Stimulated activated CD8-positive, alpha-beta memory T cell treated with anti-CD3 and anti-CD28 coated beads, Interleukin-12 subunit alpha, Interleukin-12 subunit beta, amount 100 ng/mL, for 4 hours (primary cell): Measurements from ENCODE around the gene KEAP1.

ENCODE experiments used
- DNase-seq: peaks from one replicate; pipeline ENCODE4 v3.0.0-alpha.2; 2020; ENCODE audit warnings: low read depth

KEAP1 gene

DNA sequence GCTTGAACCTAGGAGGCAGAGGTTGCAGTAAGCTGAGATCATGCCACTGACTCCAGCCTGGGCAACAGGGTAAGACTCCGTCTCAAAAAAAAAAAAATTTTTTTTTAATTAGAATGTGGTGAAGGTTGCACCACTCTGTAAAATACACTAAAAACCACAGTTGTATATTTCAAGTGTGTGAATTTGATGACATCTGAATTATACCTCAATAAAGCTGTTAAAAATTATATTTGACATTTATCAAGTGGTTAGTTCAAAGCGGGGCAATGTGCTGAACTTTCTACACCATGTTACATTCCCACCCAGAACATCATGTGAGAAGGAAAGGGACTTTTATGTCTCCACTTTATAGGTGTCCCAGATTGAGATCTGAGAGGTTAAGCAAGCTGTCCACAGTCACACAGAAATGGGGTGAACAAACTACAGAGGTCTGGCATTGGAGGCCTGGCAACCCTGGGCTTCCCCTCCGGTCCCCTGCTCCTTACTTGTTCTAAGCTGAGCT, 20.0 kb upstream of the KEAP1 start:
- no peak for DNase-seq

DNA sequence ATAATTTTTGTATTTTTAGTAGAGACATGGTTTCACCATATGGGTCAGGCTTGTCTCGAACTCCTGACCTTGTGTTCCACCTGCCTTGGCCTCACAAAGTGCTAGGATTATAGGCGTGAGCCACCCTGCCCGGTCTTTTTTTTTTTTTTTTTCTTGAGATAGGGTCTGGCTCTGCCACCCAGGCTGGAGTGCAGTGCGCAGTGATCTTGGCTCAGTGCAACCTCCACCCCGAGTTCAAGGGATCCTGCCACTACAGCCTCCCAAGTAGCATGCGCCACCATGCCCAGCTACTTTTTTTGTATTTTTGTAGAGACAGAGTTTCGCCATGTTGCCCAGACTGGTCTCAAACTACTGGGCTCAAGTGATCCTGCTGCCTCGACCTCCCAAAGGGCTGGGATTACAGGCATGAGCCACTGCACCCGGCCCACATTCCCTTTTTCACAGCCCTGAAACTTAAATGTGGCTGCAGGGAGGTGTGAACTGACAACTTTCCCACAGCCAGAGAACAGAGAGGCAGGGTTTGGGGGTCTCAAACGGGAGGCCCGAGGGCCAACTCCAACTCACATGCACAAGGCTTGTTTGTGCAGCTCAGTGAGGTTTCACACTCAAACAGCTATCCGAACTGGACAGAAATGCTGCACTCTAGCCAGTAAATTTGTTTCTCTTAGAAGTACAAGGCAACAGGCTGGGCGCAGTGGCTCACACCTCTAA, 18.5 kb upstream of the KEAP1 start:
- DNase-seq: no peak

DNA sequence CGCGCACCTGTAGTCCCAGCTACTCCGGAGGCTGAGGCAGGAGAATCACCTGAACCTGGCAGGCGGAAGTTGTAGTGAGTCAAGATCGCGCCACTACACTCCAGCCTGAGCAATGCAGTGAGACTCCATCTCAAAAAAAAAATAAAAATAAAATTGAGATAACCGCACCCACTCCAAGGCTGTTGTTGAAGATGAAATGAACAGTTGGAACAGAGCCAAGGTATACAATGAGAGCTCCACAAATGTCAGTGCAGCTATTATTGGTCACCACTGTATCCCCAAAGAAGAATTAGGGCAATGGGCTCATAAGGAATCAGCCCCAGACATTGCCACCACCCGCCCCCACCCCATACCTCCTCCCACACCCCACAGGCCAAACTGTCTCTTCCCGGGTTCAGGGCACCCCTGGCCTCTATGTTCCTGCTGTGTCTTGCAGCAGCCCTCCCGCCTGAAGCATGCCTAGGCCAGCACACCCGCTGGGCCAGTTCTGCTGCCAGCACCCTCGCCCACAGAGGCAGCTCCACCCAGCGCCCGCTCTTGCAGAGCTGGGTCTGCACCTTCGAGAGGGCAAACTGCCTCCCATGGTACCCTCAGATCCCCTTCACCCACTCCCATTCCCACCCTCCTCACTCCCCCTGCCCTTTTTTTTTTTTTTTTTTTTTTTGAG, 17.6 kb upstream of the KEAP1 start:
- no peak for DNase-seq

DNA sequence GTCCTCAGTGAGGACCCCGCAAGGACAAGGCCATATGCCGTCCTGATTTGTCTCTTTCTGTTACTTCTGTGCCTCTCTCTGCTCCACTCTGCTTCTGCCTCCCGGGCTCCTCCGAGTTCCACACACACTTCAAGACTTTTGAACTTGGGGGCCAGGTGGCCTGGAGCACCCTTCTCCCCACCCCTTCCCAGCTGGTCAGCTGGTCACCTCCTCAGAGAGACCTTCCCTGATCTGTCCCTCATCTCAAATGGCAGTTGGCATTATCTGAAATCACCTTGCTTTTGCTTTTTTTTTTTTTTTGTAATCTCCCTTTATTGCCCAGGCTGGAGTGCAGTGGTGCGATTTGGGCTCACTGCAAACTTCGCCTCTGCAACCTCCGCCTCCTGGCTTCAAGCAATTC, 16.3 kb upstream of the KEAP1 start:
- no peak for DNase-seq

DNA sequence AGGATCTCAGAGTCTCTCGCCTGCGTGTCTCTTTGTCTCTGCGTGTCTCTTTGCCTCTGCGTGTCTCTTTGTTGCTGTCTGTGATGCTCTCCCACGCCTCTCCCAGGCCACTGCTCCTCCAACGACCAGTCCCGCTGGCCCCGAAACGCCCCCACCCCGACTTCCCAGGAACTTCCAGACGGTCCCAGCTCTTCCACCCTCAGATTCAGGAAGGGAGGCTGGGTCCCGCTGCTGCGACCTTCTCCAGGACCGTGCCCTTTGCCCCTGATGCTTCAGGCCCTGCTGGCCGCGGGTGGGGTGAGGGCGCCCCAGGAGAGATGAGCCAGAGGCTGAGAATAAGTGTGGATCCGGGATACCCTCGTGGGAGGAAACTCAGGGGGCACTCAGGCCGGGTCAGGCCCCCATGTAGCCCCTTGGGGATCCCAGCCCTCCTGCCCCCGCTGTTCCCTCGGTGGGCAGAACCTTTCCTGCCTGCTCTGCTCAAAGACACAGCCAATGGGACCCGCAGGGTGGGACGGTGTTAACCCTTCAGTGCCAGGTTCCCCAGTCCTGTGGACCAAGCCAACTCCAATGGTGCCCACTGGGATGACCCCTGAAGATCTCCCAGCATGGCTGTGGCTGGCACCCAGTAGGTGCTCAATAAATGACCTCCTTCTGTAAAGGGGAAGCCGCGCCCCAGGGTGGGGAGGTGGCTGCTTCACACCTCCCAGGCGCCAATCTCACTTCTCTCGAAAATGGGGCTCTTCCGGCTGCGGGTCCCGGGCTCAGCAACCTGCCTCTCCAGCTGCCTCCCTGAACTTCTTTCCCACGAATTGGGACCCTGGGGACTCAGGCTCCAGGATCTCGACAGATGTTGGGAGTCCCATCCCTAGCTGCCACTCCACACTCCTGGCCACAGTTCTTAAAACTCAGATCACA, 15.5 kb upstream of the KEAP1 start:
- DNase-seq: no peak

DNA sequence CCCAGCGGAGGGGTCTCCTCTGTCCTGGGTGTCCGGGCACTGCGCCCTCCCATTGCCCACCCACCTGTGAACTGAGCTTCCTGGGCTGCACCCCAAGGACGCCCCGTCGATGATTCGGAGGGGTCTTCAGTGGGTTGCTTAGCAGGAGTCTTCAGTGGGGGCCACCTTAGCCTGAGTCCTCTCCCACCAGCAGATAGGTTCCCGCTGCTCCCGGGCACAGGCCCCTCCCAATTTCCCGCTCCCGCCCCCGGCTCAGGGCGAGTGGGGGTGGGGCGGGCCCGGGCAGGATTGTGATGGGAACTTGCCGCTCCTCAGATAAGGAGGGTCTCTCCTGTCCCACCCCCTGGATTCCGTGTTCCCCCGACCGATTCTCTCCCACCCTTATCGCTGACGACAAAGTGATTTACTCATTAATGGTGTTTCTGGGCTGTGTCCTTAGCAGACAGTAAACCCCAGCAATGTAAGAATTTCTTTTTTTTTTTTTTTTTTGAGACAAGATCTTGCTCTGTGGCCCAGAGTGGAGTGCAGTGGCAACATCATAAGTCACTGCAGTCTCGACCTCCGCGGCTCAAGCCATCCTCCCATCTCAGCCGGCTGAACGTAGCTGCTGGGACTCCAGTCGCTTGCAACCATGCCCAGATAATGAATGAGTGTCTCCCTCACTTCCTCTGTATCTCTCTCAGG, 14.7 kb upstream of the KEAP1 start:
- DNase-seq: no peak

DNA sequence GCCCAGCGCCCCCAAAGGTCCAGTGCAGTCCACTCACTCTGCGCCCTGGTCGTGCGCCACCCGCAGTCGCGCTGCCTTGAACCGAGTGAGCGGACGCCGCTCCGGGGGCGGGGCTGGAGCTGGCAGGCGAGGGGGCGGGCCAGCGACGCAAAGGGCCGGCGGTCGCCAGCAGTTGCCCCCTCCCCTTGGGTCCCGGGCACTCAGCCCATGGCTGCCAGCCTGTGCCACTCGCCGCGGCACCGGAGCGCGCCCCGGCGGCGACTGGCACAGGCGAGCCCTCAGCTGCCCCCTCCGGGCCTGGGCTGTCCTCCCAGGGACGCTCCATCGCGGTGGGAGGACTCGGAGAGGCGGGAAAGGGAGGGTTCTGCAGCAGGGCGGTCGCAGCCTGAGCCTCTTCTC, 14.2 kb upstream of the KEAP1 start, which contains the start of gene S1PR5:
S1PR5 (minus strand) TSS at position 87 of the 399 bp plus-strand sequence. CDS start 2,436 bp downstream, outside the sequence.
- DNase-seq: no peak

DNA sequence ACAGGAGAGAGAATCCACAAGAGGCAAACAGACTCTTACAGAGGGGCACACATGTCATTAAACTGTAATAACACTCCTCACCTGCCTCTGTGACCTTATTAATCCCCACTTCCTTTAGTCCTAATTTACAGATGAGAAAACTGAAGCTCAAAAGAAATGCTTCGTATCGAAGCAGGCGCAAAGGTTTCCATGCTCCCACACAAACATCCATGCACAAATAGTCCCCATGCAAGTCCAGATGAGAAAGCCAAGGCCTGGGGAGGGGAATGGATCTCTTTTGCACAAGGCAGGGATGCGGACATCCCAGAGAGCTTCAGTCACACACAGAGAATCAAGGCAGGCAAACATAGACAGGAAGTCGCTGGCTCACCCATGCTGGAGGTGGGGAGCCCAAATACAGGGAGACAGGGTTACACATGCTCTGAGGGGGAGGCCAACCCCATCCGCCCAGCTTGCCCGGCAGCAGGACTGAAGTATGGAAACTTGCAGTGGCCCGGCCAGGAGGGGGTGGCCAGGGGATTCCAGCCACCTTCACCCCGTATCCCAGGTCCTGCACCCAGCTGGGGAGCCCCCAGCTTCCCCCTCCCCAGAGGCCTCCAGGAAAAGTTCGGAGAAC, 13.6 kb upstream of the KEAP1 start:
- DNase-seq: no peak

DNA sequence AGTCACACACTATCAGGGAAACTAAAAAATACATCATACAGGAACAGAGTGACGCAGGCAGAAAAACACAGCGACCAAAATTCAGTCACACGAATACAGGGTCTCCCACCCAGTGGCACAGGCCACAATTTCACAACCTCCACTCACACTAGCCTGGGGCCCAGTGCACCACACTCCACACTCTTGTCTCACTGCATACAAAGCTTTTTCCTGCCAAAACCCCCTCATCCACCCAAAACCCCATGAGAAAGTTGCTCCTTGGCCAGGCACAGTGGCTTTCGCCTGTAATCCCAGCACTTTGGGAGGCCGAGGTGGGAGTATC, 12.9 kb upstream of the KEAP1 start:
- no peak for DNase-seq

DNA sequence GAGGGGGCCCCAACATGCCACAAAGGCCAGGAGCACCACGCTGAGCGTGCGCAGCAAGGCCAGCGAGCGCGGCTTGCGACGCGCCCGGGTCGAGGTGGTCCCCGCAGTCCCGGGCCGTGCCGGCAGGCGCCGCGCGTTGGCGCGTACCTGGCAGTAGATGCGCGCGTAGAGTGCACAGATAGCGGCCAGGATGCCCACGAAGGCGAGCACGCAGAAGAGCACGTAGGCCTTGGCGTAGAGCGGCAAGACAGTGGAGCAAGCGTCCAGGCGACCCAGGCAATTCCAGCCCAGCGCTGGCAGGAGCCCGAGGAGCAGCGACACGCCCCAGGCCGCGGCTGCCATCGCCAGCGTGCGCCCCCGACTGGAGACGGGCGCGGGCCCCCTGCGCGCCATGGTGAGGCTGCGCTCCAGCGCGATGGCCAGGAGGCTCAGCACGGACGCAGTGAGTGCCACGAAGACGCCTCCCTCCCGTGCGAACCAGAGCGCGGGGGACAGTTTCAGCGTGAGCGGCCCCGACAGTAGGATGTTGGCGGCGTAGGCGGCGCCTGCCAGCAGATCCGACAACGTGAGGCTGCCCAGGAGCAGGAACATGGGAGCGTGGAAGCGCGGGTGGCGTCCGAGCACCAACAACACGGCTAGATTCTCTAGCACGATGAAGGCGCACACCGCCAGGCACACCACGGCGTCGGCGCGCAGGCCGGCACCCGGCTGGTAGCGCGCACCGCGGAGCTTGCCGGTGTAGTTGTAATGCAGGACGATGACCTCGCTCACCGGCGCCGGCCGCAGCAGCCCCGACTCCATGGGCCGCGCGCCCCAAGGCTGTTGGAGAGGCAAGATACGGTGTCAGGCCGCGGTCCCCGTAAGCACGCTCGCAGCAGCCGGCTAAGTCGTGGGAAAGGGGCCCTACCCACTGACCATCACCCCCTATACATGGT, 11.3 kb upstream of the KEAP1 start:
- DNase-seq: no peak

DNA sequence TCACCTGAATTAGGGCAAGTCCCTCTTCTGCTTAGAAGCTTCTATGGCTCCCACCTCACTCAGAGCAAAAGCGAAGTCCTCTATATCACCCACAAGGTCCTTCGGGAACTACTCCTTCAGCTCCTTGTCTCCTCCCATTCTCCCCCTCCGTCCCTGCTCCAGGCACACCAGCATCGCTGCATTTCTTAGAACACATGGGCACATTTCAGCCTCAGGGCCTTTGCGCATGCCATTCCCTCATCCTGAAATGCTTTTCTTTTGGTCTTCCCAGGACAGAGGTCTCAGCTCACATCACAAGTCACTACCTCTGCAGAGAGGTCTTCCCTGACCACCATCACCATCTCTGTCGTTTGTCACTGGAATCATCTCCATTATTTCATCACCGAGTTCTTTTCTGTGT, 10.1 kb upstream of the KEAP1 start:
- DNase-seq: no peak

DNA sequence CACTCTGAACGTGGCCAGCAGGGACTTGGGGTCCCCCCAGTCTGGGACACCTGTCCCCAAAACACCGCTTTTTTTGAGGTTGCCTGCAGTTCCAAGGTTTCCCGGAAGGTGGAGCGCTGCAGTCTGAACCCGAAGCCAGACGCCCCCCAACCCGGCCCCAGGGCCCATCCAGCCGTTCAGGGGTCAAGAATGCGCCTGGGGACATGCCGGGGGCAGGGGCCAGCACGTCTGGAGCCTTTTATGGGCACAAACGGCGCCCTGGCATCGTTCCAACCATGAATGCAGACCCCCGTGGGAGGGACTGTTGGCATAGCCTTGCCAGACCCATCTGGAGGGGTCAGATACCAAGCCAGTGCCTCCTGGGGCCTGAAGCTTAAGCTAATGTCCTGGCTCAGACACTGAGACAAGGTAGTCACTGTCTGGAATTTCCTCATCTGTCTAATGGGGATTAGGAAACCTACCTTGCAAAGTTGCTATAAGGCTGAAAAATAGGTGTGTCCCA, 7.2 kb upstream of the KEAP1 start:
- DNase-seq: no peak

DNA sequence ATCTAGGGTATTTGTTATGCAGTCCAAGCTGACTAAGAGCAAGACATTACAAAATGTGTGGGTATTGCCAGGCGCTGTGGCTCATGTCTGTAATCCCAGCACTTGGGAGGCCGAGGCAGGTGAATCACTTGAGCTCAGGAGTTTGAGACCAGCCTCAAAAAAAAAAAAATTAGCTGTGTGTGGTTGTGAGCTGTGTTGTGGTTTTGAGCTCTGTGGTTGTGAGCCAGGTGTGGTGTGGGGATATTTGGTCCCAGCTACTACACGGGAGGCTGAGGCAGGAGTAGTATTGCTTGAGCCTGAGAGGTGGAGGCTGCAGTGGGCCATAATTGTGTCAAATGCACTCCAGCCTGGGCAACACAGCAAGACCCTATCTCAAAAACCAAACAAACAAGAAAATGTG, 5.6 kb upstream of the KEAP1 start:
- no peak for DNase-seq

DNA sequence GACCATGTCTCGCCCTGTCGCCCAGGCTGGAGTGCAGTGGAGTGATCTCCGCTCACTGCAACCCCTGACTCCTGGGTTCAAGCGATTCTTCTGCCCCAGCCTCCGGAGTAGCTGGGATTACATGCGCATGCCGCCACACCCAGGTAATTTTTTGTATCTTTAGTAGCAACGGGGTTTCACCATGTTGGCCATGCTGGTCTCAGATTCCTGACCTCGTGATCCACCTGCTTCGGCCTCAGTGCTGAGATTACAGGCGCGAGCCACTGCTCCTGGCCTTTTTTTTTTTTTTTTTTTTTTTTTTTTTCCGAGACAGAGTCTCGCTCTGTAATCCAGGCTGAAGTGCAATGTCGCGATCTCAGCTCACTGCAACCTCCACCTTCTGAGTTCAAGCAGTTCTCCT, 4.9 kb upstream of the KEAP1 start:
- no peak for DNase-seq

DNA sequence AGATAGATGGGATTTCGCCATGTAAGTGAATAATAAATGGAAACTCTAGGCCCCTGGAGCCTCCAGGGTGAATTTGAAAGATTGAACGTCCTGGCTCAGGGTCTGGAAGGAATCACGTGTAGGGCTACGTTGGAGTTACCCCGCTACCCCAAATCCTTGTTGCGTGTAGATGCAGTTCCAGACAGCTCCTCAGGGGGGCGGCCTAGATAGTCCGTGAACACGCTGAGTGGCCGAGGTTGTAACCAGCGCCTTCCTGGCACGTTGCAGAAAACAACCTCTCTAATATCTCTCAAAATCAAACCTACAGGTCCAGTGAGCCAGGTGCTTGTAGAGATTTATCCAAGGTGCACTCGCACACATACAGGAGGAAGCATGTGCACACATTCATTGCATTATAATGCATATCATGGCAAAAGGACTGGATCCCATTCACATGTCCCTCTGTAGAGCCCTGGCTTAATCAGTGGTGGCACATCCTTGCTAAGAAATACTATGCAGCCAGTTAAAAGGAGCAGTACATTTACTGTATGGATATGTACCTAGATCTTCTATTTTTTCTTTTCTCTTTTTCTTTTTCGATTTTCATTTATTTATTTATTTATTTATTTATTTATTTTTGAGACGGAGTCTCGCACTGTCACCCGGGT, 2.5 kb upstream of the KEAP1 start:
- peak; percentile 59 for DNase-seq

DNA sequence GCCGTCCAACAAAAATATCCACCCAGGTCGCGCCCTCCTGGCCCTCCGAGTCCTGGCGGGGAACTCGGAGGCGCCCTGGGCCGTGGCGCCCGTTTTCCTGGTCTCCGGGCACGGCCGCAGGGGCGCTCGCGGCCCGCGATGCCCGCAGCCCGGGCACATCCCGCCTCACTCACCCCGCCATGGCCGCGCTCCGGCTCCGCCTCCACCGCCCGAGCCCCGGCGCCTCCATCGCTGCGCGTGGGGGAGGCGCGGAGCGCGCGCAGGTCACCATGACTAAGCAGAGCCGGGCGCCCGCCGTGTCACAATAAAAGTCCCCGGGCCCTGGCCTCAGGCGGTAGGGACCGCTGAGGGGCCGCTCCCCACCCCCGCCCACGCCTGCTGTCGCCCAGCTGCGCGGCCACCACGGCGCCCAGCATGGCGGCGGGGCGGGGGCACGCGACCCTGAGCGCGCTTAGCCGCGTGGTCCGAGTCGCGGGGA, 593 bp downstream of the KEAP1 start:
- DNase-seq: peak; percentile 85

DNA sequence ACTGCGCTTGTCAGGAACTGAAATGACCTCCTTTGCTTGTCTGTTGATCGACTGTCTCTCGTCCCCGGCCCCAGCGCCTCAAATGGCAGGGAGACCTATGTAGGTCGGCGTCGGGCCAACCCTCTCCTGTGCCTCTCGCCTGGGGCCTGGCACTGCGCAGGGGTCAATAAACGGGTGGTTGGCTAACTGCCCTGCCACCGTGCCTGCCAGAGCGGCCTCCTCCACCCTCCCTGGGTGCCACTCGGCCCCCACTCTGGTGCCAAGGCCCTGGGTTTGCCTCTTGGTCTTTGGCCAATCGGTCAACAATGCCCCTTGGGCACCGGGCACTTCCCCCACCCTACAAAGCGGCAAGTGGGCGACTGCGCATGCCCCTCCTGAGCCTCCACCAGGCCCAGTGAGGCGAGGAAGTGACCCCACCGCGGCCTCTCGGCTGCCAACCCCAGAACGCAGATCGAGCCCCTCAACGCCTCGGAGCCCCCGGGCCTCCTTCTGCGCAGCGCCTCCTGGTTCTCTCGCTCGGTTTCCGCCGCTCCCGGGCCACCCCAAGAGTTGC, 1.1 kb downstream of the KEAP1 start:
- no peak for DNase-seq

DNA sequence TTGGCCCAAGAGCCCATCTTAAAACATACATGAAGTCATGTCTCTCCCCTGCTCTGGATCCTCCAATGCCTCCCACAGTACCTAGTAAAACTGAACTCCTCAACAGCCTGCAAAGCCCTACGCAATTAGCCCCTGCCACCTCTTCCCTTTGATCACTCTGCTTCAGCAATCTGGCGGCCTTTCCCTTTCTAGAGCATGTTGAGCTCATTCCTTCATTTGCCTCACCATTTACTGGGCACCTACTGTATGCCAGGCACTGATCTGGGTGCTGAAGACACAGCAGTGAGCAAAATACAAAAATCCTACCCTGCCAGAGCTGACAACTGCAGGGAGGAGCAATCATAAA, 2.9 kb downstream of the KEAP1 start:
- no peak for DNase-seq

DNA sequence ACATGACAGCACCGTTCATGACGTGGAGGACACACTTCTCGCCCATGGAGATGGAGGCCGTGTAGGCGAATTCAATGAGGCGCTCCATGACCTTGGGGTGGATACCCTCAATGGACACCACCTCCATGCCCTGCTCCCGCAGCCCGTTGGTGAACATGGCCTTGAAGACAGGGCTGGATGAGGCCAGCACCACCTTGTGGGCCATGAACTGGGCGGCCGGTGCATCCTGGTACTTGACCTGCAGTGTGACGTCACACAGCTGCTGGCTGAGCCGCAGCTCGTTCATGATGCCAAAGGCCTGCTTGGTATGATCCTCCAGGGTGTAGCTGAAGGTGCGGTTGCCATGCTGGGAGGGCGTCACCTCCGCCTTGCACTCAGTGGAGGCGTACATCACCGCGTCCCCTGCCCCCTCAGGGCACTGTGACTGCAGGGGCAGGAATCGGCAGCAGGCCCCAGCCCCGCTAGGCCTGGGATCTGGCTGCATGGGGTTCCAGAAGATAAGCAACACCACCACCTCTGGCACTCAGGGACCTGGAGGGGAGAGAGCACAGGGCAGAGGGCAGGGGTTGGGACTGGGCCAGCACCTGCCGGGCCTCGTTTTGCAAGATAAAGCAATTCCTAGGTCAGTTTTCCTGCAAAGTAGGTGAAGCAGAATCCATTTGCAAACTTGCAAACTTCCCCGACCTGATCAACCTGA, 3.5 kb downstream of the KEAP1 start:
- DNase-seq: no peak
